Neural cell (in vitro differentiated cells): Measurements from ENCODE around the gene NME9.
A peak's percentile ranks its signal among the peaks of the same experiment; 100 is the strongest.

Experiments
- CTCF ChIP-seq: fragments of 450-650 bp; IDR thresholded peaks from 2 replicates; pipeline ENCODE4 v1.5.1; 2014; ENCODE audit warnings: antibody characterized with exemption, mild to moderate bottlenecking, moderate library complexity; ENCODE audit not compliant: poor library complexity, severe bottlenecking
- EZH2 ChIP-seq: fragments of 200-600, 300-800 bp; shearing (Covaris generic), sonication (generic); IDR thresholded peaks from 2 replicates; pipeline ENCODE4 v1.6.1; 2014; ENCODE audit warnings: antibody characterized with exemption, low read length, borderline replicate concordance, mild to moderate bottlenecking; ENCODE audit not compliant: insufficient read depth, poor library complexity, severe bottlenecking
- RAD21 ChIP-seq: fragments of 450-650 bp; conservative IDR thresholded peaks from 2 replicates; pipeline ENCODE4 v1.6.1; 2014; ENCODE audit warnings: antibody characterized with exemption, mild to moderate bottlenecking, moderate library complexity
- REST ChIP-seq: IDR thresholded peaks from 2 replicates; pipeline ENCODE4 v1.6.1; 2012; ENCODE audit warnings: borderline replicate concordance

GRCh38 chr3:138329984-138330293 is 288 bp upstream of the NME9 start:
- TF ChIP-seq CTCF (no peak), EZH2 (no peak), REST (peak; percentile 31), RAD21 (peak; percentile 18)
